Lower leg skin (tissue), 3 donors: ENCODE results near the gene GEMIN7.

Experiments
- POLR2A ChIP-seq, 2 donors: fragments of 450-650 bp; IDR thresholded peaks; one replicate each; pipeline ENCODE4 v1.6.1; 2016 to 2017; ENCODE audit warnings: antibody characterized with exemption in 2 of 2, mild to moderate bottlenecking in 1 of 2, moderate library complexity in 1 of 2
- TF ChIP-seq, protein P1 (sequence below), 3 donors: fragments of 450-650 bp; IDR thresholded peaks; one replicate each; pipeline ENCODE4 v1.5.1; 2016; ENCODE audit warnings: antibody characterized with exemption in 3 of 3, mild to moderate bottlenecking in 3 of 3, moderate library complexity in 2 of 3

DNA sequence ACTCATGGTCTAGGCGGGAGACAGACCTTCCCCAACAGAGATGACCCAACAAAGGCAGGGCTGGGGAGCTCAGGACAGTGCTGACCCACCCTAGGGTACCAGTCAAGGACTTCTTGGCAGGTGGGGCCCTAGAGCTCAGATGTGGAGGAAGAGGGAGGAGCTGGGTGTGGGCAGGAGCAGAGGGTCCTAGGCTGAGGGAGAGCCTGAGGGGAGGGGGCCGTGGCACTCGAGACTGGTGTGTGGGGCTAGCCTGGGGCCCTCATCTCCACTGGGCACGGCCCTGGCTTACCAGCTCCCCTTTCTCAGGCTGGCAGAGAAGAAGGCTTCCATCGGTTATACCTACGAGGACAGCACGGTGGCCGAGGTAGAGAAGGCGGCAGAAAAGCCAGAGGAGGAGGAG is 21.6 kb upstream of the GEMIN7 start:
- no peak for TF ChIP-seq POLR2A (IDR thresholded peaks at IDR 0.05)
- TF ChIP-seq, protein P1, sequence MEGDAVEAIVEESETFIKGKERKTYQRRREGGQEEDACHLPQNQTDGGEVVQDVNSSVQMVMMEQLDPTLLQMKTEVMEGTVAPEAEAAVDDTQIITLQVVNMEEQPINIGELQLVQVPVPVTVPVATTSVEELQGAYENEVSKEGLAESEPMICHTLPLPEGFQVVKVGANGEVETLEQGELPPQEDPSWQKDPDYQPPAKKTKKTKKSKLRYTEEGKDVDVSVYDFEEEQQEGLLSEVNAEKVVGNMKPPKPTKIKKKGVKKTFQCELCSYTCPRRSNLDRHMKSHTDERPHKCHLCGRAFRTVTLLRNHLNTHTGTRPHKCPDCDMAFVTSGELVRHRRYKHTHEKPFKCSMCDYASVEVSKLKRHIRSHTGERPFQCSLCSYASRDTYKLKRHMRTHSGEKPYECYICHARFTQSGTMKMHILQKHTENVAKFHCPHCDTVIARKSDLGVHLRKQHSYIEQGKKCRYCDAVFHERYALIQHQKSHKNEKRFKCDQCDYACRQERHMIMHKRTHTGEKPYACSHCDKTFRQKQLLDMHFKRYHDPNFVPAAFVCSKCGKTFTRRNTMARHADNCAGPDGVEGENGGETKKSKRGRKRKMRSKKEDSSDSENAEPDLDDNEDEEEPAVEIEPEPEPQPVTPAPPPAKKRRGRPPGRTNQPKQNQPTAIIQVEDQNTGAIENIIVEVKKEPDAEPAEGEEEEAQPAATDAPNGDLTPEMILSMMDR (IDR thresholded peaks at IDR 0.05): no peak
